Mesendoderm (in vitro differentiated cells): Measurements from ENCODE around the gene SEC11A.

Source experiments
- DNase-seq: peaks from one replicate; pipeline ENCODE4 v3.0.0; 2013
- H2AK5ac ChIP-seq: 2 replicates; pipeline ENCODE4 v1.6.1; 2013; ENCODE audit warnings: low read length, inconsistent platforms
- H2BK120ac ChIP-seq: 2 replicates; pipeline ENCODE4 v1.6.1; 2013; ENCODE audit warnings: low read depth, mild to moderate bottlenecking, low read length, moderate library complexity, mixed read lengths
- H2BK15ac ChIP-seq: replicated peaks from 2 replicates; pipeline ENCODE4 v1.6.1; 2013; ENCODE audit warnings: low read depth, mild to moderate bottlenecking, moderate library complexity
- H2BK5ac ChIP-seq: 2 replicates; pipeline ENCODE4 v1.6.1; 2013; ENCODE audit warnings: low read length, inconsistent platforms
- H3K18ac ChIP-seq: 2 replicates; pipeline ENCODE4 v1.6.1; 2013; ENCODE audit warnings: mild to moderate bottlenecking, low read length, mixed read lengths
- H3K23ac ChIP-seq: one replicate; pipeline ENCODE4 v1.6.1; 2013; ENCODE audit warnings: low read length
- H3K27ac ChIP-seq: 2 replicates; pipeline ENCODE4 v1.5.1; 2013; ENCODE audit warnings: low read depth, mild to moderate bottlenecking, inconsistent platforms, low read length, moderate library complexity
- H3K27me3 ChIP-seq: 2 replicates; pipeline ENCODE4 v1.6.1; 2013; ENCODE audit warnings: low read length, control low read depth, mild to moderate bottlenecking, inconsistent platforms; ENCODE audit not compliant: insufficient read depth, poor library complexity
- H3K36me3 ChIP-seq: 2 replicates; pipeline ENCODE4 v1.6.1; 2013; ENCODE audit warnings: low read length, inconsistent platforms; ENCODE audit not compliant: control insufficient read depth, insufficient read depth
- H3K4ac ChIP-seq: one replicate; pipeline ENCODE4 v1.6.1; 2013; ENCODE audit warnings: low read depth, mild to moderate bottlenecking, low read length, moderate library complexity
- H3K4me1 ChIP-seq: 2 replicates; pipeline ENCODE4 v1.6.1; 2013; ENCODE audit warnings: low read depth, low read length, inconsistent platforms; ENCODE audit not compliant: control insufficient read depth
- H3K4me2 ChIP-seq: 2 replicates; pipeline ENCODE4 v1.6.1; 2013; ENCODE audit warnings: low read length
- H3K4me3 ChIP-seq: 2 replicates; pipeline ENCODE4 v1.5.1; 2013; ENCODE audit warnings: mild to moderate bottlenecking, low read length
- H3K56ac ChIP-seq: one replicate; pipeline ENCODE4 v1.6.1; 2013; ENCODE audit warnings: low read length
- H3K79me1 ChIP-seq: 2 replicates; pipeline ENCODE4 v1.6.1; 2013; ENCODE audit warnings: low read length, inconsistent platforms
- H3K79me2 ChIP-seq: 2 replicates; pipeline ENCODE4 v1.6.1; 2013; ENCODE audit warnings: mild to moderate bottlenecking, low read length; ENCODE audit not compliant: control insufficient read depth, insufficient read depth
- H3K9ac ChIP-seq: 2 replicates; pipeline ENCODE4 v1.6.1; 2013; ENCODE audit warnings: low read length, inconsistent platforms
- H4K5ac ChIP-seq: one replicate; pipeline ENCODE4 v1.6.1; 2013; ENCODE audit warnings: low read length
- H4K8ac ChIP-seq: one replicate; pipeline ENCODE4 v1.6.1; 2013; ENCODE audit warnings: low read depth, mild to moderate bottlenecking, control low read depth, low read length, moderate library complexity
- WGBS: extraction: QIAGEN DNeasy Blood & Tissue Kit; methylation state at CpG from one replicate; pipeline ENCODE4 v1.1.7; 2013; ENCODE audit warnings: low lambda C conversion rate, missing lambda C conversion rate; ENCODE audit not compliant: insufficient coverage; ENCODE audit errors: extremely low coverage; 5-methylcytosine and 5-hydroxymethylcytosine counted together

SEC11A gene

DNA sequence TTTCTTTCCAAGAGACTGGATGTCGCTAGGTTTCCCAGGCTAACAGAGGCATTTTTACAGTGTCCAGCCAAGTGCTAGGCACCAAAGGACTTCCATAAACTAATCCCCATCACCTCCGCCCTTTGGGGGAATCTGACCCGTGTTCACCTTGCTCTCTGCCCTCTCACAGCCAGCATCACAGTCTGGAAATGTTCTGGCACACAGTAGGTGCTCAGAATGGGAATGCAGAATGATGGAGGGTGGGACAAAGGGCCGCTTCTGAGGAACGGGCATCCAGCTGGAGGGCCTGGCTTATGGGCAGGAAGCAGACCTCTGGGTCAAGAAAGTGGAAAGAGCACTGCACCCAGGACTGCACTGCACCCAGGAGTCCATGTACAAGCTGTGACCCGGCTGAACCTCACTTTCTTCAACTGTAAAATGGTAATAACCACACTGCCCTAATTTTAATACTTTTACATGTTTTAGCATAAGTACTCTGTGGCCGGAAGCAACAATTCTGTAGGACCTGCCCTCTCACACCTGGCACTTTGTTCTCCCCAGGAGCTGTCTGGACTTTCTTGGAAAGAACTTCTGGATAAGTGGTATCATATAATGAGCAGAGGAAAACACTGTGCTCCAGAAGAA is 57.0 kb downstream of the SEC11A start:
- no peak overlapping the region for H3K18ac ChIP-seq
- H3K79me2 ChIP-seq = no peaks in the 10 kb centered on the region
- no peak overlapping the region for H3K4ac ChIP-seq
- no peaks in the 10 kb centered on the region for H3K79me1 ChIP-seq
- H4K5ac ChIP-seq = no peak overlapping the region
- H3K27ac ChIP-seq = peak overlapping the region; percentile 52
- H3K23ac ChIP-seq = peak overlapping the region; percentile 48
- peaks cover 8% of the 10 kb centered on the region for H3K4me1 ChIP-seq
- no CpG with 5 or more reads among the region's 7 CpGs for WGBS
- no peak overlapping the region for H2BK120ac ChIP-seq
- H2BK5ac ChIP-seq = no peak overlapping the region
- H2BK15ac ChIP-seq = no peak overlapping the region
- no peaks in the 10 kb centered on the region for H3K36me3 ChIP-seq
- H3K9ac ChIP-seq = peak overlapping the region; percentile 73
- no peak overlapping the region for H2AK5ac ChIP-seq
- DNase-seq = no peak
- H3K27me3 ChIP-seq = no peaks in the 10 kb centered on the region
- H3K56ac ChIP-seq = peak overlapping the region; percentile 69
- no peak overlapping the region for H4K8ac ChIP-seq
- no peak overlapping the region for H3K4me3 ChIP-seq
- H3K4me2 ChIP-seq = peak overlapping the region; percentile 21

DNA sequence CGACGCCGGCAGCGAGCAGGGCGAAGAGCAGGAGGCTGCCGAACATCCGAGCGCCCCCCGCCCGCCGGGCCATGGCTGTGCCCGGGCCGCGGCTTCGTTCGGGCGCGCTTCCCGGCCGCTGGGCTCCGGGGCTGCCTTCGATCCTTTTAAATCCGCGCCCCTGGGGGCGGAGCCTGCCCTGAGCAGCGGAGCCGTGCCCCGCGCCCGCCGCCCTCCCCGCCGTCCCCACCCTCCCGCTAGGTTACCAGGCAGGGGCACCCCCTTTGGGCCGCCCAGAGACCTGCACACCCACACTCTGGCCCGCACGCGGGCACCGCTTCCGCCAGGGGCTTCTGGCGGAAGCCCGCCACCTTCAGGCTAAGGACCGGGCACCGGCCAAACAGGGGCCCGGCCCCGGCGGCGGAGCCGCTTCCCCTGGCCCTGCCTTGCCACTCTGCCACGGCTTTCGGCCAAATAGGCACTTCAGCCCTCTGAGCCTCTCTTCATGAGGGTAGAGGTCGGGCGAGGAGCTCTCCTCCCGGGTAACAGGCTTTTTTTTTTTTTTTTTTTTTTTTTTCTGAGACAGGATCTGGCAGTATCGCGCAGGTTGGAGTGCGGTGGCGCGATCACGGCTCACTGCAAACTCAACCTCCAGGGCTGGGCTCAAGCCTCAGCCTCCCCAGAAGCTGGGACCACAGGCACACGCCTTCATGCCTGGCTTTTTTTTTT is 57.7 kb downstream of the SEC11A start, which contains the start of gene NMB:
Gene NMB (minus strand): TSS at position 120 of the 708 bp plus-strand sequence. CDS start 47 bp downstream, at position 73.
- H2BK5ac ChIP-seq = no peak within 1 kb of the TSS
- DNase-seq = peak; percentile 94
- H3K23ac ChIP-seq = peak within 1 kb of the TSS; percentile 91
- peak within 1 kb of the TSS; percentile 77 for H3K9ac ChIP-seq
- H3K4ac ChIP-seq = peak within 1 kb of the TSS; percentile 49
- peak within 1 kb of the TSS; percentile 52 for H3K27ac ChIP-seq
- no peak within 1 kb of the TSS for H2BK120ac ChIP-seq
- no peak within 1 kb of the TSS for H2AK5ac ChIP-seq
- H3K4me3 ChIP-seq = peak within 1 kb of the TSS; percentile 36
- peak within 1 kb of the TSS; percentile 71 for H3K4me2 ChIP-seq
- no peak within 1 kb of the TSS for H2BK15ac ChIP-seq
- WGBS = no CpG with 5 or more reads among the region's 61 CpGs
- H3K36me3 ChIP-seq = no peaks in the 10 kb centered on the region
- H3K79me2 ChIP-seq = peaks cover 6% of the 10 kb centered on the region
- H3K18ac ChIP-seq = peak within 1 kb of the TSS; percentile 61
- H3K4me1 ChIP-seq = peaks cover 10% of the 10 kb centered on the region
- no peaks in the 10 kb centered on the region for H3K27me3 ChIP-seq
- H4K5ac ChIP-seq = no peak within 1 kb of the TSS
- peaks cover 6% of the 10 kb centered on the region for H3K79me1 ChIP-seq
- H4K8ac ChIP-seq = peak within 1 kb of the TSS; percentile 16
- peak within 1 kb of the TSS; percentile 87 for H3K56ac ChIP-seq

DNA sequence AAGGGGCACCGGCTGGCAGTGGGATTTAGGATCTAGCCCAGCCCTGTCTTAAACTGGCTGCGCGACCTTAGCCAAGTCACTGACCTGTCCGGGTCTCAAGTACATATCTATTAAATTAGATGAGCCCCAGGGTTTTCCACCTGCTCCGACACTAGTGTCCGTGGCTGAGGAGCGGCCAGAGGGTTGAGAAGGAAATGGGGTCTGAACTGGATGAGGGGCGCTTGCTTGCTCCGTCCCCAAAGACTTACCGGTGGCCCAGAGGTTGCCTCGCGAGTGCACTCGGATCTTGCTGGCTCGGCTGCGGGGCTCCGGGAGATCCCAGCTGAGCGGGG is 58.2 kb downstream of the SEC11A start:
- H3K79me2 ChIP-seq = peaks cover 6% of the 10 kb centered on the region
- peak overlapping the region; percentile 91 for H3K23ac ChIP-seq
- no peaks in the 10 kb centered on the region for H3K27me3 ChIP-seq
- H3K18ac ChIP-seq = peak overlapping the region; percentile 61
- no CpG with 5 or more reads among the region's 17 CpGs for WGBS
- H3K4ac ChIP-seq = peak overlapping the region; percentile 49
- no peak overlapping the region for H2BK5ac ChIP-seq
- peak overlapping the region; percentile 43 for H3K27ac ChIP-seq
- H4K8ac ChIP-seq = peak overlapping the region; percentile 16
- H2BK120ac ChIP-seq = no peak overlapping the region
- no peak overlapping the region for H2BK15ac ChIP-seq
- peak overlapping the region; percentile 36 for H3K4me3 ChIP-seq
- peak overlapping the region; percentile 77 for H3K9ac ChIP-seq
- H3K4me1 ChIP-seq = peaks cover 10% of the 10 kb centered on the region
- H2AK5ac ChIP-seq = no peak overlapping the region
- peak overlapping the region; percentile 71 for H3K4me2 ChIP-seq
- peaks cover under 1% of the 10 kb centered on the region for H3K36me3 ChIP-seq
- H3K56ac ChIP-seq = peak overlapping the region; percentile 87
- DNase-seq = no peak
- no peak overlapping the region for H4K5ac ChIP-seq
- H3K79me1 ChIP-seq = peaks cover 7% of the 10 kb centered on the region

DNA sequence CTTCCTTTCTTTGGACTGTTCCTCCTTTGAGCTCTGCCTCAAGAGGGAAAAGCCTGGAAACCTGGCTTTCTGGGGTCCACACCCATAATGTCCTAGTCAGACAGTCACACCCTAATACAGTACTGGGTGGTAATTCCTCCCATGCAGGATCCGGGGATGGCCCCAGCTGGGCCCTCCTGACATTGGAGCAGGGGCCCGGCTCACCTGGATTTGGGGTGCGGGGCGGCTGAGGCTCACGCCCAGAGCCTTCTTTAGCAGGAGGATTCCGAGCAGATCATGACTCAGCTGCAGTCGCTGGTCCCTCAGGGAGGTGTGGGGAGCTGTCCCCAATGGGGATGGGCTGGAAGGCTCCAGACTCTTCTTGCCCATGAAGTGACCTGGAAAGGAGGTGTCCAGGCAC is 59.0 kb downstream of the SEC11A start:
- Histone ChIP-seq H3K18ac (no peak overlapping the region), H2AK5ac (no peak overlapping the region), H3K23ac (no peak overlapping the region), H3K27me3 (no peaks in the 10 kb centered on the region), H4K8ac (no peak overlapping the region), H2BK120ac (no peak overlapping the region), H3K56ac (peak overlapping the region; percentile 87), H3K4me2 (no peak overlapping the region), H4K5ac (no peak overlapping the region), H2BK15ac (no peak overlapping the region), H3K79me2 (peaks cover 6% of the 10 kb centered on the region), H3K4ac (no peak overlapping the region), H3K27ac (no peak overlapping the region), H3K36me3 (peaks cover 2% of the 10 kb centered on the region), H3K9ac (no peak overlapping the region), H3K79me1 (peaks cover 8% of the 10 kb centered on the region), H3K4me3 (no peak overlapping the region), H3K4me1 (peaks cover 10% of the 10 kb centered on the region), H2BK5ac (no peak overlapping the region)
- DNase-seq = no peak
- WGBS = no CpG with 5 or more reads among the region's 7 CpGs

- H3K27me3 ChIP-seq = no peaks in the 10 kb centered on the region
- no peak overlapping the region for H3K56ac ChIP-seq
- peaks cover 11% of the 10 kb centered on the region for H3K79me1 ChIP-seq
- WGBS = no CpG with 5 or more reads among the region's 19 CpGs
- H3K4me3 ChIP-seq = peak overlapping the region; percentile 93
- H2BK120ac ChIP-seq = no peak overlapping the region
- H3K4ac ChIP-seq = no peak overlapping the region
- peaks cover 10% of the 10 kb centered on the region for H3K4me1 ChIP-seq
- H3K4me2 ChIP-seq = peak overlapping the region; percentile 95
- H3K79me2 ChIP-seq = peaks cover 6% of the 10 kb centered on the region
- peak overlapping the region; percentile 95 for H3K9ac ChIP-seq
- no peak overlapping the region for H4K8ac ChIP-seq
- H3K18ac ChIP-seq = no peak overlapping the region
- H4K5ac ChIP-seq = no peak overlapping the region
- DNase-seq = peak; percentile 90
- no peak overlapping the region for H2AK5ac ChIP-seq
- peaks cover 6% of the 10 kb centered on the region for H3K36me3 ChIP-seq
- peak overlapping the region; percentile 42 for H3K27ac ChIP-seq
- H3K23ac ChIP-seq = no peak overlapping the region
- no peak overlapping the region for H2BK5ac ChIP-seq
- H2BK15ac ChIP-seq = no peak overlapping the region
These were observed 61.1 kb downstream of the SEC11A start for GRCh38 chr15:84654689-84655453.
